Measurements from ENCODE around the gene ADA. TPM values are rescaled to one million over a fixed set of nuclear protein-coding genes. Genes with fewer than 3 reads are reported as not detected.

Gene ADA
- total and polyA plus RNA-seq, 2 experiments from 2014 or later: 8.6 to 17.5 TPM

GRCh38 chr20:44641325-44641724, 10.2 kb downstream of the ADA start:
- Histone ChIP-seq H3F3A (ENCODE audit: insufficient read depth) (peaks cover 9% of the 10 kb centered on the region; the same call in 1 of the 2 replicates), H3K9ac (no peak overlapping the region), H3K27ac (no peak overlapping the region), H4K20me1 (ENCODE audit: insufficient read depth) (no peaks in the 10 kb centered on the region), H3K9me3 (ENCODE audit: low read depth) (no peaks in the 10 kb centered on the region), H3K9me2 (ENCODE audit: insufficient read depth) (no peaks in the 10 kb centered on the region), H3K79me2 (ENCODE audit: insufficient read depth) (no peaks in the 10 kb centered on the region), H2AFZ (no peak overlapping the region), H3K4me3 (no peak overlapping the region), H3K4me2 (ENCODE audit: unreplicated experiment) (no peak overlapping the region), H3K36me3 (ENCODE audit: low read depth) (no peaks in the 10 kb centered on the region), H3K27me3 (replicated peaks; ENCODE audit: insufficient read depth) (no peaks in the 10 kb centered on the region), H3K4me1 (ENCODE audit: insufficient read depth) (peaks cover 27% of the 10 kb centered on the region)
- 99% methylated on average over 5 of the region's 5 CpGs for WGBS, 2 experiments (ENCODE audit: low coverage in 1 of 2, low lambda C conversion rate in 2 of 2, missing lambda C conversion rate in 2 of 2)
- DNase-seq: no peak
- TF ChIP-seq EZH2phosphoT487 (IDR thresholded peaks at IDR 0.05; ENCODE audit: insufficient read depth, low read depth) (no peak), EZH2 (IDR thresholded peaks at IDR 0.05; ENCODE audit: insufficient read depth, poor library complexity, severe bottlenecking) (no peak)
- in situ Hi-C loops (cut with MboI): no loop called here

GRCh38 chr20:44640522-44640921, 11.0 kb downstream of the ADA start:
- H3F3A ChIP-seq (ENCODE audit: insufficient read depth): peaks cover 9% of the 10 kb centered on the region; the same call in 1 of the 2 replicates
- TF ChIP-seq EZH2phosphoT487 (IDR thresholded peaks at IDR 0.05; ENCODE audit: insufficient read depth, low read depth) (no peak), EZH2 (IDR thresholded peaks at IDR 0.05; ENCODE audit: insufficient read depth, poor library complexity, severe bottlenecking) (no peak)
- no peaks in the 10 kb centered on the region for H3K9me2 ChIP-seq (ENCODE audit: insufficient read depth)
- 72 to 75% methylated on average over 2 of the region's 2 CpGs for WGBS, 2 experiments (ENCODE audit: low coverage in 1 of 2, low lambda C conversion rate in 2 of 2, missing lambda C conversion rate in 2 of 2)
- DNase-seq: no peak
- H2AFZ ChIP-seq: no peak overlapping the region
- H4K20me1 ChIP-seq (ENCODE audit: insufficient read depth): no peaks in the 10 kb centered on the region
- H3K27me3 ChIP-seq (replicated peaks; ENCODE audit: insufficient read depth): no peaks in the 10 kb centered on the region
- H3K9me3 ChIP-seq (ENCODE audit: low read depth): no peaks in the 10 kb centered on the region
- H3K4me1 ChIP-seq (ENCODE audit: insufficient read depth): peaks cover 27% of the 10 kb centered on the region
- in situ Hi-C loops (cut with MboI): no loop called here
- H3K4me2 ChIP-seq (ENCODE audit: unreplicated experiment): no peak overlapping the region
- no peaks in the 10 kb centered on the region for H3K79me2 ChIP-seq (ENCODE audit: insufficient read depth)
- H3K4me3 ChIP-seq: no peak overlapping the region
- no peak overlapping the region for H3K27ac ChIP-seq
- no peak overlapping the region for H3K9ac ChIP-seq
- no peaks in the 10 kb centered on the region for H3K36me3 ChIP-seq (ENCODE audit: low read depth)

GRCh38 chr20:44637522-44638372, 13.8 kb downstream of the ADA start:
- Histone ChIP-seq H3K9me3 (ENCODE audit: low read depth) (no peaks in the 10 kb centered on the region), H2AFZ (no peak overlapping the region), H3K4me2 (ENCODE audit: unreplicated experiment) (no peak overlapping the region), H4K20me1 (ENCODE audit: insufficient read depth) (no peaks in the 10 kb centered on the region), H3K27me3 (replicated peaks; ENCODE audit: insufficient read depth) (no peaks in the 10 kb centered on the region), H3F3A (ENCODE audit: insufficient read depth) (peaks cover 2% of the 10 kb centered on the region; the same call in 1 of the 2 replicates), H3K79me2 (ENCODE audit: insufficient read depth) (no peaks in the 10 kb centered on the region), H3K9me2 (ENCODE audit: insufficient read depth) (no peaks in the 10 kb centered on the region), H3K36me3 (ENCODE audit: low read depth) (no peaks in the 10 kb centered on the region), H3K27ac (no peak overlapping the region), H3K4me1 (ENCODE audit: insufficient read depth) (peaks cover 12% of the 10 kb centered on the region), H3K9ac (no peak overlapping the region), H3K4me3 (no peak overlapping the region)
- in situ Hi-C loops (cut with MboI): no loop called here
- DNase-seq: no peak
- 61 to 68% methylated on average over 9 to 11 of the region's 11 CpGs for WGBS, 2 experiments (ENCODE audit: low coverage in 1 of 2, low lambda C conversion rate in 2 of 2, missing lambda C conversion rate in 2 of 2)
- no peak for TF ChIP-seq EZH2phosphoT487 (IDR thresholded peaks at IDR 0.05; ENCODE audit: insufficient read depth, low read depth)
- TF ChIP-seq EZH2 (IDR thresholded peaks at IDR 0.05; ENCODE audit: insufficient read depth, poor library complexity, severe bottlenecking): no peak

GRCh38 chr20:44637042-44637441, 14.5 kb downstream of the ADA start:
- 87 to 91% methylated on average over 5 of the region's 5 CpGs for WGBS, 2 experiments (ENCODE audit: low coverage in 1 of 2, low lambda C conversion rate in 2 of 2, missing lambda C conversion rate in 2 of 2)
- no peaks in the 10 kb centered on the region for H3F3A ChIP-seq (ENCODE audit: insufficient read depth)
- H4K20me1 ChIP-seq (ENCODE audit: insufficient read depth): no peaks in the 10 kb centered on the region
- H2AFZ ChIP-seq: no peak overlapping the region
- H3K27me3 ChIP-seq (replicated peaks; ENCODE audit: insufficient read depth): no peaks in the 10 kb centered on the region
- peaks cover 5% of the 10 kb centered on the region for H3K4me1 ChIP-seq (ENCODE audit: insufficient read depth)
- H3K27ac ChIP-seq: no peak overlapping the region
- TF ChIP-seq EZH2phosphoT487 (IDR thresholded peaks at IDR 0.05; ENCODE audit: insufficient read depth, low read depth) (no peak), EZH2 (IDR thresholded peaks at IDR 0.05; ENCODE audit: insufficient read depth, poor library complexity, severe bottlenecking) (no peak)
- no peak for DNase-seq
- H3K9me2 ChIP-seq (ENCODE audit: insufficient read depth): no peaks in the 10 kb centered on the region
- no peaks in the 10 kb centered on the region for H3K36me3 ChIP-seq (ENCODE audit: low read depth)
- no peak overlapping the region for H3K4me3 ChIP-seq
- H3K9ac ChIP-seq: no peak overlapping the region
- in situ Hi-C loops (cut with MboI): no loop called here
- no peak overlapping the region for H3K4me2 ChIP-seq (ENCODE audit: unreplicated experiment)
- H3K79me2 ChIP-seq (ENCODE audit: insufficient read depth): no peaks in the 10 kb centered on the region
- no peaks in the 10 kb centered on the region for H3K9me3 ChIP-seq (ENCODE audit: low read depth)

All from GM23248 (cell line).